WTC11 (cell line): Measurements from ENCODE around the gene CD160. TPM values are rescaled to one million over a fixed set of nuclear protein-coding genes. Genes with fewer than 3 reads are reported as not detected.

Source experiments
- ATAC-seq: fragments of 200-7000 bp; cut with Tn5 transposase; 2 replicates; pipeline ENCODE4 v1.10.0; 2021; ENCODE audit warnings: mild to moderate bottlenecking, moderate library complexity
- CTCF ChIA-PET: fragments of 300-600 bp; sonication (Branson Sonifier 250); formaldehyde crosslinking; loops from one replicate; lab custom pipeline; 2021; ENCODE audit warnings: antibody characterized with exemption; lab: Charles Lee
- POLR2A ChIA-PET: fragments of 350-600 bp; sonication (Branson Sonifier 250); formaldehyde crosslinking; loops from one replicate; lab custom pipeline; 2021; ENCODE audit warnings: antibody characterized with exemption; lab: Charles Lee
- DNase-seq: peaks from one replicate; pipeline ENCODE4 v3.0.0; 2021; ENCODE audit warnings: low spot score
- H3K27ac Mint-ChIP-seq: 2 replicates; pipeline ENCODE4 v1.8.0; 2021; ENCODE audit warnings: mixed read lengths
- H3K27me3 Mint-ChIP-seq: 2 replicates; pipeline ENCODE4 v1.8.0; 2021; ENCODE audit warnings: low read depth, mild to moderate bottlenecking, moderate library complexity, mixed read lengths
- H3K36me3 Mint-ChIP-seq: 2 replicates; pipeline ENCODE4 v1.8.0; 2021; ENCODE audit warnings: mixed read lengths
- H3K4me1 Mint-ChIP-seq: 2 replicates; pipeline ENCODE4 v1.8.0; 2022; ENCODE audit warnings: mixed read lengths
- H3K4me3 Mint-ChIP-seq: 2 replicates; pipeline ENCODE4 v1.8.0; 2021; ENCODE audit warnings: mild to moderate bottlenecking, moderate library complexity, mixed read lengths
- H3K9me3 Mint-ChIP-seq: 2 replicates; pipeline ENCODE4 v1.8.0; 2021; ENCODE audit warnings: mixed read lengths
- CREB1 ChIP-seq: sonication (generic); formaldehyde crosslinking; IDR thresholded peaks from 2 replicates; pipeline ENCODE4 v1.8.0; 2023; ENCODE audit warnings: mild to moderate bottlenecking, missing genetic modification reagents
- CREM ChIP-seq: sonication (generic); formaldehyde crosslinking; IDR thresholded peaks from 2 replicates; pipeline ENCODE4 v1.8.1; 2022; ENCODE audit warnings: mild to moderate bottlenecking, missing genetic modification reagents, moderate library complexity
- ELF4 ChIP-seq: sonication (generic); formaldehyde crosslinking; IDR thresholded peaks from 2 replicates; pipeline ENCODE4 v1.8.1; 2022; ENCODE audit warnings: low read depth, mild to moderate bottlenecking, moderate library complexity, missing genetic modification reagents
- GTF2I ChIP-seq: fragments of 250-450 bp; sonication (Bioruptor Pico); conservative IDR thresholded peaks from 2 replicates; pipeline ENCODE4 v1.4.0; 2021; ENCODE audit warnings: mild to moderate bottlenecking
- NR2C2 ChIP-seq: sonication (generic); formaldehyde crosslinking; IDR thresholded peaks from 2 replicates; pipeline ENCODE4 v1.8.0; 2022; ENCODE audit warnings: mild to moderate bottlenecking, missing genetic modification reagents
- total RNA-seq: library from RNA; stranded (reverse); gene quantifications from 3 replicates; pipeline ENCODE4 v1.2.3, GENCODE V29; 2021
- TF ChIP-seq, protein P1 (sequence below): sonication (generic); formaldehyde crosslinking; IDR thresholded peaks from 2 replicates; pipeline ENCODE4 v1.8.0; 2023; ENCODE audit warnings: missing genetic modification reagents, mild to moderate bottlenecking, borderline replicate concordance
- TF ChIP-seq, protein P2 (sequence below): sonication (generic); formaldehyde crosslinking; IDR thresholded peaks from 2 replicates; pipeline ENCODE4 v1.8.1; 2022; ENCODE audit warnings: mild to moderate bottlenecking, moderate library complexity, missing genetic modification reagents
- TF ChIP-seq, protein P3 (sequence below): sonication (generic); formaldehyde crosslinking; IDR thresholded peaks from 2 replicates; pipeline ENCODE4 v1.8.1; 2023; ENCODE audit warnings: mild to moderate bottlenecking, missing genetic modification reagents, moderate library complexity
- TF ChIP-seq, protein P4 (sequence below): fragments of 250-450 bp; sonication (Bioruptor Pico); IDR thresholded peaks from 2 replicates; pipeline ENCODE4 v1.9.0; 2021; ENCODE audit warnings: mild to moderate bottlenecking, borderline replicate concordance

Gene CD160
- total RNA-seq, 1 experiment from 2014 or later: not detected

DNA sequence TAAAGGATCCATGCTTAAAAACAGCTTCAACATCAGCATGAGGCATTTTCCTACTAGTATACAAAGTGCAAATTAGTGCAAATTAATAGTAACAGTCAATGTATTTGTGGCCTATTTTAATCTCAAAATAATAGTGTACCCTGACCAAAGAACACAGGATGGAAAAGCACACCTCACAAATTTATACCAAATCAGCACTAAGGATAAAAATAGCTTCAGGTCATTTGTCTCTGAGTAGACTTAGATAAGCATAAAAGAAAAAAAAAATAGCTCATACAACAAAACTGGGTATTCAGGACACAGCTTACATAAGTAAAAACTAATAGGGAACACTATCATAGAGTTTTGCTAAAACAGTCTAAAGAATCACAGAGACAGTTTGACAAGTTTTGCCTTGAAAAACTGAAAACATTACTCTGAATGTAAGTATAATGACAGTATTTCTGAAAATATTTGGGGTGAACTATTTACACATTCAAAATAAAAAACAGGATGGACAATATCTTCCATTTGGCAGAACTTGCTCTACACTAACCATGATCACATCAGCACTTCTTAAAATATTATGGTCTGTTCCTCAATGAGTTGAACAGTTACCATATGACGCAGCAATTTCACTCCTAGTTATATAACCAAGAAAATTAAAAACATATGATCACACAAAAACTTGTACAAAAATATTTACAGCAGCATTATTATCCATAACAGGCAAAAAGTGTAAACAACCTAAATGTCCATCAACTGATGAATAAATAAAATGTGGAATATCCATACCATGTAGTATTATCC, 58.3 kb downstream of the CD160 start:
- H3K4me1 Mint-ChIP-seq: no peaks in the 10 kb centered on the region; the same call in 1 of the 2 replicates
- H3K4me3 Mint-ChIP-seq: no peak overlapping the region
- no peaks in the 10 kb centered on the region for H3K9me3 Mint-ChIP-seq
- H3K27me3 Mint-ChIP-seq: no peaks in the 10 kb centered on the region
- CTCF ChIA-PET: no interaction called here
- no peaks in the 10 kb centered on the region; the same call in 1 of the 2 replicates for H3K36me3 Mint-ChIP-seq
- TF ChIP-seq, protein P1, sequence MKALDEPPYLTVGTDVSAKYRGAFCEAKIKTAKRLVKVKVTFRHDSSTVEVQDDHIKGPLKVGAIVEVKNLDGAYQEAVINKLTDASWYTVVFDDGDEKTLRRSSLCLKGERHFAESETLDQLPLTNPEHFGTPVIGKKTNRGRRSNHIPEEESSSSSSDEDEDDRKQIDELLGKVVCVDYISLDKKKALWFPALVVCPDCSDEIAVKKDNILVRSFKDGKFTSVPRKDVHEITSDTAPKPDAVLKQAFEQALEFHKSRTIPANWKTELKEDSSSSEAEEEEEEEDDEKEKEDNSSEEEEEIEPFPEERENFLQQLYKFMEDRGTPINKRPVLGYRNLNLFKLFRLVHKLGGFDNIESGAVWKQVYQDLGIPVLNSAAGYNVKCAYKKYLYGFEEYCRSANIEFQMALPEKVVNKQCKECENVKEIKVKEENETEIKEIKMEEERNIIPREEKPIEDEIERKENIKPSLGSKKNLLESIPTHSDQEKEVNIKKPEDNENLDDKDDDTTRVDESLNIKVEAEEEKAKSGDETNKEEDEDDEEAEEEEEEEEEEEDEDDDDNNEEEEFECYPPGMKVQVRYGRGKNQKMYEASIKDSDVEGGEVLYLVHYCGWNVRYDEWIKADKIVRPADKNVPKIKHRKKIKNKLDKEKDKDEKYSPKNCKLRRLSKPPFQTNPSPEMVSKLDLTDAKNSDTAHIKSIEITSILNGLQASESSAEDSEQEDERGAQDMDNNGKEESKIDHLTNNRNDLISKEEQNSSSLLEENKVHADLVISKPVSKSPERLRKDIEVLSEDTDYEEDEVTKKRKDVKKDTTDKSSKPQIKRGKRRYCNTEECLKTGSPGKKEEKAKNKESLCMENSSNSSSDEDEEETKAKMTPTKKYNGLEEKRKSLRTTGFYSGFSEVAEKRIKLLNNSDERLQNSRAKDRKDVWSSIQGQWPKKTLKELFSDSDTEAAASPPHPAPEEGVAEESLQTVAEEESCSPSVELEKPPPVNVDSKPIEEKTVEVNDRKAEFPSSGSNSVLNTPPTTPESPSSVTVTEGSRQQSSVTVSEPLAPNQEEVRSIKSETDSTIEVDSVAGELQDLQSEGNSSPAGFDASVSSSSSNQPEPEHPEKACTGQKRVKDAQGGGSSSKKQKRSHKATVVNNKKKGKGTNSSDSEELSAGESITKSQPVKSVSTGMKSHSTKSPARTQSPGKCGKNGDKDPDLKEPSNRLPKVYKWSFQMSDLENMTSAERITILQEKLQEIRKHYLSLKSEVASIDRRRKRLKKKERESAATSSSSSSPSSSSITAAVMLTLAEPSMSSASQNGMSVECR: no peak
- TF ChIP-seq ELF4 (CRISPR knock-in tag): no peak
- TF ChIP-seq GTF2I: no peak
- TF ChIP-seq, protein P2, sequence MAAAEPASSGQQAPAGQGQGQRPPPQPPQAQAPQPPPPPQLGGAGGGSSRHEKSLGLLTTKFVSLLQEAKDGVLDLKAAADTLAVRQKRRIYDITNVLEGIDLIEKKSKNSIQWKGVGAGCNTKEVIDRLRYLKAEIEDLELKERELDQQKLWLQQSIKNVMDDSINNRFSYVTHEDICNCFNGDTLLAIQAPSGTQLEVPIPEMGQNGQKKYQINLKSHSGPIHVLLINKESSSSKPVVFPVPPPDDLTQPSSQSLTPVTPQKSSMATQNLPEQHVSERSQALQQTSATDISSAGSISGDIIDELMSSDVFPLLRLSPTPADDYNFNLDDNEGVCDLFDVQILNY (CRISPR knock-in tag): no peak
- TF ChIP-seq, protein P3, sequence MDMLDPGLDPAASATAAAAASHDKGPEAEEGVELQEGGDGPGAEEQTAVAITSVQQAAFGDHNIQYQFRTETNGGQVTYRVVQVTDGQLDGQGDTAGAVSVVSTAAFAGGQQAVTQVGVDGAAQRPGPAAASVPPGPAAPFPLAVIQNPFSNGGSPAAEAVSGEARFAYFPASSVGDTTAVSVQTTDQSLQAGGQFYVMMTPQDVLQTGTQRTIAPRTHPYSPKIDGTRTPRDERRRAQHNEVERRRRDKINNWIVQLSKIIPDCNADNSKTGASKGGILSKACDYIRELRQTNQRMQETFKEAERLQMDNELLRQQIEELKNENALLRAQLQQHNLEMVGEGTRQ (CRISPR knock-in tag): no peak
- no peak for TF ChIP-seq CREB1 (CRISPR knock-in tag)
- no peak for TF ChIP-seq NR2C2 (CRISPR knock-in tag)
- TF ChIP-seq, protein P4, sequence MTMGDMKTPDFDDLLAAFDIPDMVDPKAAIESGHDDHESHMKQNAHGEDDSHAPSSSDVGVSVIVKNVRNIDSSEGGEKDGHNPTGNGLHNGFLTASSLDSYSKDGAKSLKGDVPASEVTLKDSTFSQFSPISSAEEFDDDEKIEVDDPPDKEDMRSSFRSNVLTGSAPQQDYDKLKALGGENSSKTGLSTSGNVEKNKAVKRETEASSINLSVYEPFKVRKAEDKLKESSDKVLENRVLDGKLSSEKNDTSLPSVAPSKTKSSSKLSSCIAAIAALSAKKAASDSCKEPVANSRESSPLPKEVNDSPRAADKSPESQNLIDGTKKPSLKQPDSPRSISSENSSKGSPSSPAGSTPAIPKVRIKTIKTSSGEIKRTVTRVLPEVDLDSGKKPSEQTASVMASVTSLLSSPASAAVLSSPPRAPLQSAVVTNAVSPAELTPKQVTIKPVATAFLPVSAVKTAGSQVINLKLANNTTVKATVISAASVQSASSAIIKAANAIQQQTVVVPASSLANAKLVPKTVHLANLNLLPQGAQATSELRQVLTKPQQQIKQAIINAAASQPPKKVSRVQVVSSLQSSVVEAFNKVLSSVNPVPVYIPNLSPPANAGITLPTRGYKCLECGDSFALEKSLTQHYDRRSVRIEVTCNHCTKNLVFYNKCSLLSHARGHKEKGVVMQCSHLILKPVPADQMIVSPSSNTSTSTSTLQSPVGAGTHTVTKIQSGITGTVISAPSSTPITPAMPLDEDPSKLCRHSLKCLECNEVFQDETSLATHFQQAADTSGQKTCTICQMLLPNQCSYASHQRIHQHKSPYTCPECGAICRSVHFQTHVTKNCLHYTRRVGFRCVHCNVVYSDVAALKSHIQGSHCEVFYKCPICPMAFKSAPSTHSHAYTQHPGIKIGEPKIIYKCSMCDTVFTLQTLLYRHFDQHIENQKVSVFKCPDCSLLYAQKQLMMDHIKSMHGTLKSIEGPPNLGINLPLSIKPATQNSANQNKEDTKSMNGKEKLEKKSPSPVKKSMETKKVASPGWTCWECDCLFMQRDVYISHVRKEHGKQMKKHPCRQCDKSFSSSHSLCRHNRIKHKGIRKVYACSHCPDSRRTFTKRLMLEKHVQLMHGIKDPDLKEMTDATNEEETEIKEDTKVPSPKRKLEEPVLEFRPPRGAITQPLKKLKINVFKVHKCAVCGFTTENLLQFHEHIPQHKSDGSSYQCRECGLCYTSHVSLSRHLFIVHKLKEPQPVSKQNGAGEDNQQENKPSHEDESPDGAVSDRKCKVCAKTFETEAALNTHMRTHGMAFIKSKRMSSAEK (CRISPR knock-in tag): no peak
- POLR2A ChIA-PET: no interaction called here
- DNase-seq (no peak), ATAC-seq (no peak)
- no peak overlapping the region for H3K27ac Mint-ChIP-seq

DNA sequence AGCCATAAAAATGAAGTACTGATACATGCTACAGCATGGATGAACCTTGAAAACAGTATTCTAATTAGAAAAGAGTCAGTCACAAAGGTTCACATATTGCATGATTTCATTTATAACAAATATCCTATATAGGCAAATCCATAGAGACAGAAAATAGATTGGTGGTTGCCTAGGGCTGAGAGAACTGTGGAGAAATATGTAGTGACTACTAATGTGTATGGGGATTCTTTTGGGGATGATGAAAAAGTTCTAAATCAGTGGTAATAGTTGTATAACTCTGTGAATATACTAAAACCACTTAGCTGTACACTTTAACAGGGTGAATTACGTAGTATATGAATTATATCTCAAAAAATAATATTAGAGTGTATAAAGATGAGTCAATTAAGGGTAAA, 58.8 kb downstream of the CD160 start:
- no peak for ATAC-seq
- DNase-seq: no peak
- ChIA-PET CTCF (no interaction called here), POLR2A (no interaction called here)
- Mint-ChIP-seq H3K4me1 (no peaks in the 10 kb centered on the region; the same call in 1 of the 2 replicates), H3K27ac (no peak overlapping the region), H3K27me3 (no peaks in the 10 kb centered on the region), H3K36me3 (no peaks in the 10 kb centered on the region; the same call in 1 of the 2 replicates), H3K4me3 (no peak overlapping the region)
- no peak for TF ChIP-seq CREM (CRISPR knock-in tag)
- TF ChIP-seq, all 79 proteins: peak for 0
- H3K9me3 Mint-ChIP-seq: no peaks in the 10 kb centered on the region
